Heart left ventricle (tissue), 16 donors: ENCODE measurements around the gene CHSY3. TPM values are rescaled to one million over a fixed set of nuclear protein-coding genes. Genes with fewer than 3 reads are reported as not detected.

ENCODE experiments used
- ATAC-seq, 4 donors: fragments of 200-7000 bp; cut with Tn5 transposase; one replicate each; pipeline ENCODE4 v1.9.1; 2020 to 2022; ENCODE audit warnings: moderate library complexity in 4 of 4, mild to moderate bottlenecking in 3 of 4, moderate number of reproducible peaks in 1 of 4
- DNase-seq, 5 donors: peaks; one replicate each; pipeline ENCODE4 v3.0.0-alpha.2; 2020
- H3K27ac ChIP-seq, 12 donors: fragments of 200-600 bp; sonication (generic) in 4 of 12; one replicate each; pipeline versions ENCODE4 v1.5.0 to v1.8.0; 2016 to 2022; ENCODE audit warnings: mild to moderate bottlenecking in 2 of 12
- H3K27me3 ChIP-seq, 9 donors: fragments of 200-600 bp; sonication (generic) in 2 of 9; one replicate each; pipeline versions ENCODE4 v1.5.1 to v1.8.0; 2016 to 2022; ENCODE audit warnings: mild to moderate bottlenecking in 3 of 9
- H3K36me3 ChIP-seq, 9 donors: fragments of 200-600 bp; sonication (generic) in 2 of 9; one replicate each; pipeline versions ENCODE4 v1.5.0 to v1.8.0; 2018 to 2022; ENCODE audit warnings: mild to moderate bottlenecking in 2 of 9
- H3K4me1 ChIP-seq, 12 donors: fragments of 200-600 bp; sonication (generic) in 4 of 12; one replicate each; pipeline versions ENCODE4 v1.5.0 to v1.8.0; 2016 to 2022; ENCODE audit warnings: mild to moderate bottlenecking in 3 of 12
- H3K4me3 ChIP-seq, 12 donors: fragments of 200-600 bp; sonication (generic) in 4 of 12; one replicate each; pipeline versions ENCODE4 v1.5.0 to v1.8.0; 2017 to 2022; ENCODE audit warnings: mild to moderate bottlenecking in 9 of 12, moderate library complexity in 4 of 12
- H3K9me3 ChIP-seq, 12 donors: fragments of 200-600 bp; sonication (generic) in 4 of 12; one replicate each; pipeline versions ENCODE4 v1.5.0 to v1.8.0; 2016 to 2022; ENCODE audit warnings: mild to moderate bottlenecking in 1 of 12
- CTCF ChIP-seq, 12 donors: fragments of 200-600 bp; sonication (generic) in 4 of 12; IDR thresholded peaks; one replicate each; pipeline versions ENCODE4 v1.5.0 to v1.8.0; 2018 to 2022; ENCODE audit warnings: antibody characterized with exemption in 12 of 12, mild to moderate bottlenecking in 5 of 12
- POLR2A ChIP-seq, 2 donors: fragments of 450-650 bp; IDR thresholded peaks; one replicate each; pipeline ENCODE4 v1.6.1; 2017; ENCODE audit warnings: antibody characterized with exemption in 2 of 2, mild to moderate bottlenecking in 2 of 2, moderate library complexity in 2 of 2
- WGBS, 4 donors: extraction: QIAGEN DNeasy Blood & Tissue Kit in 2 of 4; methylation state at CpG; one replicate each; pipeline versions ENCODE4 v1.1.5 to v1.1.7; 2013 to 2018; 5-methylcytosine and 5-hydroxymethylcytosine counted together
- intact Hi-C, 10 donors: fragments of 100-400 bp; cut with DNase I; formaldehyde crosslinking; loops; one replicate each; pipeline versions ENCODE4 v1.11.1 to v1.14.2; 2022
- polyA plus RNA-seq, 2 donors: library from polyadenylated mRNA; stranded (reverse); fragments of 200-250 nt; gene quantifications; one replicate each; pipeline ENCODE4 v1.2.3, GENCODE V29; 2013
- total RNA-seq, 9 donors: library from RNA; depleted of rRNA in 2 of 9; stranded (reverse); fragments of >200 nt in 2 of 9; fragmentation: NEBNext Ultra II Directional in 3 of 9; extraction: Animal tissue kit (Norgen Biotek cat#: 25700) in 3 of 9; gene quantifications; one replicate each; pipeline versions ENCODE4 v1.1.0 to v1.2.4, GENCODE V29; 2016 to 2023
- donor health status: ischemic (EF 13 %, LVEDD 7.1; RV severe dilation, severe dysfunction).
- donor health status: healthy with polysubstance abuse.
- donor health status: DM: no; HTN: yes; CAD: no.
- donor health status: DM: no; HTN: no; CAD: no.
- donor health status: ischemic (EF 25% LVEDD 6.9; RV normal size, moderate dysfunction).
- donor health status: ischemic (EF 25% LVEDD 5.7; RV mildly dilated, moderate dysfunction).
- donor health status: healthy.
- donor health status: DM: yes; HTN: yes; CAD: no.
- donor health status: ischemic (EF 35%, LVEDD 5.7; RV mildly dilated, moderate dysfunction).
- donor health status: nonischemic (EF 11% LVEDD 7.7; RV severe dilation, severe dysfunction).
- donor health status: DM: yes; HTN: yes; CAD: no.
- donor health status: PGD.
- donor health status: ischemic (EF 29% LVEDD 5.4; RV normal size, mild dysfunction).
- donor health status: nonischemic (EF 23%, LVEDD 6.1; RV moderate dilation, normal function).

CHSY3 gene
- total and polyA plus RNA-seq, 11 donors, result 0.04 to 2.9 (median 1.0) TPM

- Histone ChIP-seq H3K9me3 (no peaks in the 10 kb centered on the region), H3K27me3 (no peaks in the 10 kb centered on the region), H3K4me3 (no peak overlapping the region), H3K36me3 (no peaks in the 10 kb centered on the region), H3K27ac (no peak overlapping the region), H3K4me1 (no peaks in the 10 kb centered on the region)
- no peak for ATAC-seq
- intact Hi-C loops, result no loop called here
- TF ChIP-seq CTCF (IDR thresholded peaks at IDR 0.05) (no peak), POLR2A (IDR thresholded peaks at IDR 0.05) (no peak)
- WGBS, 4 donors, result 88 to 90% (median 89%) methylated on average over 3 of the region's 3 CpGs
- DNase-seq, result no peak
These were observed 141.1 kb downstream of the CHSY3 start for GRCh38 chr5:130045334-130045733.

DNA sequence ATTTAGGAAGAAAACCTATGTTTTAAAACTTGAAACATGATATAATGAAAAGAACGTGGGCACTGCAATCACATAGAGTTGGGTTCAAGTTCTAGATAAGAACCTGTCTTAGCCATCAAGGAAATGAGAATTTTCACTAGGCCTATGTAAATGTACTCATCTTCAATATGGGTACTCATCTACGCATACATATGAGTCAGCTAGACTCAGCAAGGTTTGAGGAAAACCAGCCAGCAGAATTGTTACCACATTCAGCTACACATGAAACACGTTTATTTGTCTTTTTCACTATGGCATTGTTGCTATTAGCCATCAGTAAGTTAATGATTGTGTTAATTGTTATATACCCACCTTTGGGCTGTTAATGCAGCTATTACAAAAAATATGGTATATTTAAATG is 146.3 kb downstream of the CHSY3 start:
- Histone ChIP-seq H3K27ac (no peak overlapping the region), H3K4me1 (no peaks in the 10 kb centered on the region), H3K27me3 (no peaks in the 10 kb centered on the region), H3K4me3 (no peak overlapping the region), H3K9me3 (no peaks in the 10 kb centered on the region), H3K36me3 (no peaks in the 10 kb centered on the region)
- no peak for TF ChIP-seq POLR2A (IDR thresholded peaks at IDR 0.05)
- no peak for TF ChIP-seq CTCF (IDR thresholded peaks at IDR 0.05)
- intact Hi-C loops, result no loop called here
- no peak for ATAC-seq
- 92 to 94% (median 93%) methylated on average over 3 of the region's 3 CpGs for WGBS, 4 donors
- no peak for DNase-seq

GRCh38 chr5:130052752-130053151 is 148.5 kb downstream of the CHSY3 start:
- TF ChIP-seq POLR2A (IDR thresholded peaks at IDR 0.05) (no peak), CTCF (IDR thresholded peaks at IDR 0.05) (no peak)
- Histone ChIP-seq H3K4me3 (no peak overlapping the region), H3K27ac (no peak overlapping the region), H3K36me3 (no peaks in the 10 kb centered on the region), H3K4me1 (peaks cover 0 to 6% (median 0%) of the 10 kb centered on the region in 12 donors), H3K27me3 (no peaks in the 10 kb centered on the region), H3K9me3 (no peaks in the 10 kb centered on the region)
- DNase-seq (no peak), ATAC-seq (no peak)
- intact Hi-C loops, result no loop called here
- 81 to 95% (median 90%) methylated on average over 1 of the region's 1 CpG for WGBS, 4 donors

DNA sequence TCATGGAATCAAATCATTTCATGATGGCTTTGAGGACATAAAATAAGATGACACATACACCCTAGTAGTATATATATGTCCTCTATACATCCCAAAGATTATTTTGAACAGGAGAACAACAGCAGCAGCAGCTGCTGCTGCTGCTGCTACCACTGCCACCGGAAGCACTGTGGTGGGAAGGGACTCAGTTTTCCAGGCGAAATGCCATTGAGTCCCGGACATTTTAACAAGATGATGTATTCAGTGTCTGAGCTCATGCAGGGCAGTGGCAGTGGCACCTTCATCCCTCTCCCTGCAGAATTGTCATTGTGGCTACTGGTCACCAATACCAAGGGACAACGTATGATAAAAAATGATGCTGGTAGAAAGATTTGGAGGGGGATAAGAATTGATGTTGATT is 151.3 kb downstream of the CHSY3 start:
- ATAC-seq (no peak), DNase-seq (peak in 2 of 5 donors; percentile 9 to 19)
- Histone ChIP-seq H3K4me1 (peaks cover 0 to 6% (median 0%) of the 10 kb centered on the region in 12 donors), H3K36me3 (no peaks in the 10 kb centered on the region), H3K4me3 (no peak overlapping the region), H3K27me3 (no peaks in the 10 kb centered on the region), H3K27ac (no peak overlapping the region), H3K9me3 (peaks cover 0 to 8% (median 0%) of the 10 kb centered on the region in 12 donors)
- no peak for TF ChIP-seq POLR2A (IDR thresholded peaks at IDR 0.05)
- TF ChIP-seq CTCF (IDR thresholded peaks at IDR 0.05), result no peak
- intact Hi-C loops, result no loop called here
- 71 to 85% (median 80%) methylated on average over 4 of the region's 4 CpGs for WGBS, 4 donors
